HepG2 (cell line): ENCODE results near the gene RIMBP2. TPM values are rescaled to one million over a fixed set of nuclear protein-coding genes. Genes with fewer than 3 reads are reported as not detected.

Source experiments
- ATAC-seq: fragments of 200-7000 bp; cut with Tn5 transposase; 3 replicates; pipeline ENCODE4 v1.9.1; 2020; ENCODE audit warnings: mild to moderate bottlenecking, moderate library complexity
- BruUV-seq: library from RNA; stranded (reverse); fragments of 400-500 nt; replicated peaks from 2 replicates; lab custom pipeline; 2021; lab: Mats Ljungman, UMichigan
- CTCF ChIA-PET: fragments of 300-600 bp; formaldehyde crosslinking; extraction: SDS; loops from one replicate; lab custom pipeline; 2021; ENCODE audit warnings: low total read pairs, inconsistent platforms, low intra/inter-chr PET ratio; lab: Yijun Ruan, JAX
- POLR2A ChIA-PET: fragments of 350-600 bp; sonication (Branson Sonifier 250); formaldehyde crosslinking; loops from one replicate; lab custom pipeline; 2020; ENCODE audit warnings: antibody characterized with exemption, inconsistent platforms; lab: Yijun Ruan, JAX
- DNase-seq: peaks from one replicate; pipeline ENCODE4 v3.0.0-alpha.2; 2015; ENCODE audit warnings: low spot score
- FAIRE-seq: peaks from 3 replicates; lab custom pipeline; 2011; peaks lifted over from hg19 to GRCh38; lab: Jason Lieb, UNC
- H2AFZ ChIP-seq: one replicate; pipeline ENCODE4 v1.6.1; 2011; ENCODE audit warnings: low read length, inconsistent platforms
- H3K27ac ChIP-seq: fragments of 300-600 bp; 3 replicates; pipeline ENCODE4 v1.8.0; 2011; ENCODE audit warnings: mixed run types, mild to moderate bottlenecking, mixed read lengths, low read length, inconsistent platforms; ENCODE audit not compliant: insufficient read depth; ENCODE audit errors: extremely low read length
- H3K27me3 ChIP-seq, 2 experiments: fragments of 200-600 bp in 1 of 2; 2 replicates in 1 of 2; 3 replicates in 1 of 2; pipeline versions ENCODE4 v1.6.0 to v1.8.0; 2011; ENCODE audit warnings: low read length in 2 of 2, mild to moderate bottlenecking in 2 of 2, moderate library complexity in 2 of 2, inconsistent platforms in 1 of 2; ENCODE audit not compliant: insufficient read depth in 2 of 2, control insufficient read depth in 1 of 2
- H3K36me3 ChIP-seq, 2 experiments: fragments of 200-600 bp in 1 of 2; replicated peaks in 1 of 2; 2 replicates in 1 of 2; 3 replicates in 1 of 2; pipeline versions ENCODE4 v1.5.1 to v1.8.0; 2011; ENCODE audit warnings: low read length in 2 of 2, inconsistent platforms in 1 of 2; ENCODE audit not compliant: insufficient read depth in 2 of 2, control insufficient read depth in 1 of 2
- H3K4me1 ChIP-seq: 2 replicates; pipeline ENCODE4 v1.5.1; 2012; ENCODE audit warnings: low read length, inconsistent platforms; ENCODE audit not compliant: insufficient read depth
- H3K4me2 ChIP-seq: 2 replicates; pipeline ENCODE4 v1.6.0; 2011; ENCODE audit warnings: low read depth, low read length, inconsistent platforms
- H3K4me3 ChIP-seq, 3 experiments: fragments of 200-600 bp in 1 of 3; sonication (generic), shearing (Covaris generic) in 1 of 3; replicated peaks in 1 of 3; 2 replicates each; pipeline ENCODE4 v1.5.1; 2011 to 2016; ENCODE audit warnings: low read length in 3 of 3, inconsistent platforms in 2 of 3, low read depth in 2 of 3, mild to moderate bottlenecking in 2 of 3, control low read depth in 1 of 3, mixed read lengths in 1 of 3; ENCODE audit not compliant: insufficient read depth in 1 of 3
- H3K79me2 ChIP-seq: one replicate; pipeline ENCODE4 v1.6.1; 2011; ENCODE audit warnings: low read length, inconsistent platforms; ENCODE audit not compliant: insufficient read depth
- H3K9ac ChIP-seq: 2 replicates; pipeline ENCODE4 v1.6.0; 2011; ENCODE audit warnings: mild to moderate bottlenecking, low read depth, low read length, inconsistent platforms; ENCODE audit not compliant: insufficient read depth
- H3K9me3 ChIP-seq: 2 replicates; pipeline ENCODE4 v1.5.1; 2012; ENCODE audit warnings: mild to moderate bottlenecking, low read length
- H4K20me1 ChIP-seq: 2 replicates; pipeline ENCODE4 v1.6.0; 2011; ENCODE audit warnings: inconsistent platforms, mild to moderate bottlenecking, low read length, moderate library complexity; ENCODE audit not compliant: insufficient read depth
- FOXC1 ChIP-seq: sonication (generic); formaldehyde crosslinking; IDR thresholded peaks from 2 replicates; pipeline ENCODE4 v1.8.0; 2022; ENCODE audit warnings: mild to moderate bottlenecking, missing genetic modification reagents, borderline replicate concordance
- HMGXB4 ChIP-seq, 2 experiments: sonication (generic) in 1 of 2; formaldehyde crosslinking in 1 of 2; IDR thresholded peaks; 2 replicates each; pipeline versions ENCODE4 v1.4.0 to v1.6.1; 2018 to 2020; ENCODE audit warnings: missing genetic modification reagents in 2 of 2, borderline replicate concordance in 1 of 2, low read depth in 1 of 2, mild to moderate bottlenecking in 1 of 2, missing biosample characterization in 1 of 2
- MXD3 ChIP-seq: IDR thresholded peaks from 2 replicates; pipeline ENCODE4 v1.6.1; 2016; ENCODE audit warnings: mild to moderate bottlenecking, missing biosample characterization, missing genetic modification reagents
- NFAT5 ChIP-seq: sonication (generic); formaldehyde crosslinking; IDR thresholded peaks from 2 replicates; pipeline ENCODE4 v1.4.0; 2020; ENCODE audit warnings: missing genetic modification reagents
- RNF219 ChIP-seq: sonication (generic); formaldehyde crosslinking; IDR thresholded peaks from 2 replicates; pipeline ENCODE4 v1.5.0; 2020; ENCODE audit warnings: mild to moderate bottlenecking, missing genetic modification reagents
- SP2 ChIP-seq: sonication (generic); formaldehyde crosslinking; IDR thresholded peaks from 2 replicates; pipeline ENCODE4 v1.5.1; 2020; ENCODE audit warnings: mild to moderate bottlenecking, missing genetic modification reagents
- ZFYVE20 ChIP-seq: sonication (generic); formaldehyde crosslinking; IDR thresholded peaks from 2 replicates; pipeline ENCODE4 v1.8.0; 2023; ENCODE audit warnings: low read depth, mild to moderate bottlenecking, moderate library complexity, missing genetic modification reagents, borderline replicate concordance
- ZKSCAN8 ChIP-seq: IDR thresholded peaks from 2 replicates; pipeline ENCODE4 v1.6.1; 2016; ENCODE audit warnings: borderline replicate concordance, missing genetic modification reagents, missing compliant biosample characterization
- ZNF484 ChIP-seq: sonication (generic); formaldehyde crosslinking; IDR thresholded peaks from 2 replicates; pipeline ENCODE4 v1.5.1; 2020; ENCODE audit warnings: mild to moderate bottlenecking, low read depth, missing genetic modification reagents, borderline replicate concordance
- ZNF703 ChIP-seq: sonication (generic); formaldehyde crosslinking; IDR thresholded peaks from 2 replicates; pipeline ENCODE4 v1.5.1; 2020; ENCODE audit warnings: missing genetic modification reagents, mild to moderate bottlenecking, moderate library complexity, borderline replicate concordance
- WGBS: methylation state at CpG from one replicate; pipeline ENCODE4 v1.1.6; 2017; ENCODE audit warnings: low lambda C conversion rate; 5-methylcytosine and 5-hydroxymethylcytosine counted together
- in situ Hi-C: cut with HindIII; loops from 2 replicates; pipeline ENCODE4 v1.10.0; 2017; ENCODE audit warnings: low pct_unique_long_range_greater_than_20kb; ENCODE audit not compliant: extremely low pct_ligation_motif_present
- intact Hi-C: fragments of 100-400 bp; cut with micrococcal nuclease; formaldehyde crosslinking; loops from one replicate; pipeline ENCODE4 v1.10.0; 2022; ENCODE audit not compliant: unreplicated experiment
- polyA plus RNA-seq, 8 experiments: library from polyadenylated mRNA; depleted of rRNA in 3 of 8; stranded (reverse) in 7 of 8; unstranded in 1 of 8; fragments of >200 nt; fragmentation: Illumina TruSeq in 4 of 8; extraction: Trizol in 4 of 8; gene quantifications; 2 replicates each; pipeline versions ENCODE4 v1.2.1 to v1.2.3, GENCODE V29; 2011 to 2016; ENCODE audit warnings: low read depth in 4 of 8, missing spikeins in 1 of 8, mixed read lengths in 1 of 8; ENCODE audit not compliant: insufficient read depth in 1 of 8
- total RNA-seq, 5 experiments: library from RNA; depleted of rRNA; stranded (reverse); fragments of >200 nt; fragmentation: Illumina TruSeq; extraction: Trizol; gene quantifications; 2 replicates each; pipeline ENCODE4 v1.2.3, GENCODE V29; 2016; ENCODE audit warnings: low read depth in 1 of 5

The RIMBP2 gene
- total and polyA plus RNA-seq, 2 of the 13 experiments (the other 11 are each of a cell fraction or from before 2014, with no cell fraction given) = 0.03 TPM; not detected in 1

GRCh38 chr12:130746546-130746945 is 30.4 kb upstream of the RIMBP2 start (continued):
- TF ChIP-seq NFAT5 (CRISPR knock-in tag) = no peak
- no peak for TF ChIP-seq FOXC1 (CRISPR knock-in tag)
- TF ChIP-seq RNF219 (CRISPR knock-in tag) = no peak

- Histone ChIP-seq H3K4me1 (no peaks in the 10 kb centered on the region), H3K9ac (no peak overlapping the region), H4K20me1 (no peaks in the 10 kb centered on the region), H3K9me3 (no peaks in the 10 kb centered on the region), H3K27ac (no peak overlapping the region), H3K36me3 (no peaks in the 10 kb centered on the region), H3K79me2 (no peaks in the 10 kb centered on the region), H2AFZ (no peak overlapping the region), H3K4me3 (no peak overlapping the region), H3K27me3 (peaks cover 0 to 10% of the 10 kb centered on the region in 2 experiments; a peak in 3 of 5 replicates), H3K4me2 (no peak overlapping the region)
- no peak for FAIRE-seq
- ChIA-PET CTCF (no interaction called here), POLR2A (no interaction called here)
- TF ChIP-seq ZNF484 (CRISPR knock-in tag) (no peak), SP2 (CRISPR knock-in tag) (no peak), ZKSCAN8 (CRISPR knock-in tag) (no peak), ZFYVE20 (CRISPR knock-in tag) (no peak), MXD3 (CRISPR knock-in tag) (no peak), HMGXB4 (CRISPR knock-in tag; IDR thresholded peaks at IDR 0.05; ENCODE audit: borderline replicate concordance in 1 of 2, low read depth in 1 of 2) (no peak), ZNF703 (CRISPR knock-in tag) (no peak)
- intact Hi-C loops (loop anchor here (5.0 to 10.0 kb wide), 3 partner anchors 84 to 701 kb away; no protein-coding TSS in a partner anchor), in situ Hi-C loops (loop anchor here (5.0 to 25.0 kb wide), 2 partner anchors 344 to 709 kb away; no protein-coding TSS in a partner anchor)
- 16% methylated on average over 4 of the region's 4 CpGs for WGBS
- no TSS peak for BruUV-seq
- DNase-seq = no peak
- no peak for ATAC-seq
Measured at GRCh38 chr12:130745921-130746320, 29.8 kb upstream of the RIMBP2 start.
